ENCODE measurements around the gene GXYLT1. TPM values are rescaled to one million over a fixed set of nuclear protein-coding genes. Genes with fewer than 3 reads are reported as not detected.

GXYLT1 gene
- total and polyA plus RNA-seq, 2 of the 13 experiments (the other 11 are each of a cell fraction or from before 2014, with no cell fraction given): 7.8 to 17.0 TPM

Other genes starting within 250 kb of the GXYLT1 start
- 11.7 and 16.3 TPM in 2 replicates for gene YAF2, start 93.4 kb upstream of the GXYLT1 start, total RNA-seq (2016; rRNA removed; fragmentation: Illumina TruSeq; extraction: Trizol)
- 6.7 and 8.4 TPM in 2 replicates for gene YAF2, start 93.4 kb upstream of the GXYLT1 start, polyA plus RNA-seq (2011; rRNA removed)
- 49.8 and 76.2 TPM in 2 replicates for gene ZCRB1, start 181.2 kb upstream of the GXYLT1 start, total RNA-seq (2016; rRNA removed; fragmentation: Illumina TruSeq; extraction: Trizol)
- gene ZCRB1, start 181.2 kb upstream of the GXYLT1 start, polyA plus RNA-seq (2011; rRNA removed): 35.9 and 43.5 TPM in 2 replicates
- gene PPHLN1, start 181.3 kb upstream of the GXYLT1 start, total RNA-seq (2016; rRNA removed; fragmentation: Illumina TruSeq; extraction: Trizol): 66.0 and 84.1 TPM in 2 replicates
- 34.7 and 43.4 TPM in 2 replicates for gene PPHLN1, start 181.3 kb upstream of the GXYLT1 start, polyA plus RNA-seq (2011; rRNA removed)

Data from HepG2 (cell line).